CD4-positive, alpha-beta T cell (primary cell): ENCODE results near the gene C6orf62. TPM values are rescaled to one million over a fixed set of nuclear protein-coding genes. Genes with fewer than 3 reads are reported as not detected.
"Not testable (repeated sequence)": the region's sequence is repeated elsewhere in the genome, so short reads cannot be mapped to it uniquely, and the experiment has no call there.

ENCODE experiments used
- ATAC-seq: fragments of 200-7000 bp; cut with Tn5 transposase; one replicate; pipeline ENCODE4 v1.10.0; 2022; ENCODE audit warnings: mild to moderate bottlenecking; ENCODE audit not compliant: poor library complexity
- CTCF ChIA-PET: fragments of 350-600 bp; sonication (Branson Sonifier 250); formaldehyde crosslinking; loops from one replicate; lab custom pipeline; 2021; ENCODE audit warnings: antibody characterized with exemption, inconsistent platforms; lab: Charles Lee
- POLR2A ChIA-PET: fragments of 350-600 bp; sonication (Branson Sonifier 250); formaldehyde crosslinking; loops from one replicate; lab custom pipeline; 2021; ENCODE audit warnings: antibody characterized with exemption, inconsistent platforms; lab: Charles Lee
- DNase-seq, 14 experiments: peaks; one replicate each; pipeline ENCODE4 v3.0.0-alpha.2; 2013 to 2020; ENCODE audit warnings: mixed read lengths in 2 of 14
- H3K27ac ChIP-seq, 2 donors: one replicate each; pipeline versions ENCODE4 v1.5.1 to v1.7.0; 2013; ENCODE audit warnings: low read length in 2 of 2, low read depth in 1 of 2, mild to moderate bottlenecking in 1 of 2
- H3K27me3 ChIP-seq, 2 experiments: 1 replicate in 1 of 2; 2 replicates in 1 of 2; pipeline versions ENCODE4 v1.6.1 to v1.7.0; 2013; ENCODE audit warnings: low read length in 2 of 2, control low read depth in 1 of 2, mild to moderate bottlenecking in 1 of 2, moderate library complexity in 1 of 2; ENCODE audit not compliant: insufficient read depth in 2 of 2, control insufficient read depth in 1 of 2
- H3K36me3 ChIP-seq: one replicate; pipeline ENCODE4 v1.6.1; 2013; ENCODE audit warnings: low read length, control low read depth; ENCODE audit not compliant: insufficient read depth
- H3K4me1 ChIP-seq: one replicate; pipeline ENCODE4 v1.6.1; 2013; ENCODE audit warnings: low read length, control low read depth; ENCODE audit not compliant: insufficient read depth
- H3K4me3 ChIP-seq: one replicate; pipeline ENCODE4 v1.5.1; 2013; ENCODE audit warnings: mild to moderate bottlenecking, low read length, moderate library complexity
- H3K9me3 ChIP-seq, 2 experiments: 1 replicate in 1 of 2; 2 replicates in 1 of 2; pipeline versions ENCODE4 v1.6.1 to v1.7.0; 2013; ENCODE audit warnings: low read length in 2 of 2, mild to moderate bottlenecking in 2 of 2, control low read depth in 1 of 2, moderate library complexity in 1 of 2; ENCODE audit not compliant: control insufficient read depth in 1 of 2, insufficient read depth in 1 of 2
- H3K27ac Mint-ChIP-seq: one replicate; pipeline ENCODE4 v1.8.0; 2020; ENCODE audit warnings: mixed read lengths
- H3K27me3 Mint-ChIP-seq: one replicate; pipeline ENCODE4 v1.8.0; 2021; ENCODE audit warnings: mixed read lengths
- H3K36me3 Mint-ChIP-seq: one replicate; pipeline ENCODE4 v1.8.0; 2021; ENCODE audit warnings: low read depth, mixed read lengths
- H3K4me1 Mint-ChIP-seq: one replicate; pipeline ENCODE4 v1.8.0; 2021; ENCODE audit warnings: low read depth, mixed read lengths
- H3K4me3 Mint-ChIP-seq: one replicate; pipeline ENCODE4 v1.8.0; 2020; ENCODE audit warnings: mild to moderate bottlenecking, mixed read lengths
- H3K9me3 Mint-ChIP-seq: one replicate; pipeline ENCODE4 v1.8.0; 2020; ENCODE audit warnings: mixed read lengths
- CTCF ChIP-seq: fragments of 200-600 bp; IDR thresholded peaks from one replicate; pipeline ENCODE4 v1.8.0; 2022; ENCODE audit warnings: antibody characterized with exemption, mild to moderate bottlenecking
- intact Hi-C, 2 experiments: fragments of 100-400 bp; cut with DNase I in 1 of 2; cut with micrococcal nuclease in 1 of 2; formaldehyde crosslinking; loops; one replicate each; pipeline versions ENCODE4 v1.15.1 to v1.9.0; 2023 to 2025; cut with DNase I, micrococcal nuclease
- total RNA-seq, 174 experiments: library from RNA in 2 of 174; stranded (reverse) in 2 of 174; gene quantifications; one replicate each; pipeline ENCODE4 v1.2.3 and lab custom pipeline; 2021 to 2026

C6orf62 gene
- total RNA-seq, 2 experiments from 2014 or later = 108 to 111 TPM

- POLR2A ChIA-PET = no interaction called here
- no peak overlapping the region for H3K27ac ChIP-seq
- DNase-seq (no peak), ATAC-seq (no peak)
- Mint-ChIP-seq H3K27ac (peak overlapping the region; percentile 8), H3K4me1 (peaks cover 20% of the 10 kb centered on the region), H3K9me3 (no peaks in the 10 kb centered on the region), H3K27me3 (no peaks in the 10 kb centered on the region), H3K4me3 (no peak overlapping the region), H3K36me3 (peaks cover 15% of the 10 kb centered on the region)
- no peaks in the 10 kb centered on the region for H3K4me1 ChIP-seq
- H3K9me3 ChIP-seq = no peaks in the 10 kb centered on the region
- TF ChIP-seq CTCF = peak; percentile 10
- CTCF ChIA-PET = interaction anchor here (1.2 to 3.0 kb wide), 3 partner anchors 10 to 115 kb away, joined by 3 to 15 read pairs (median 11); no protein-coding TSS in a partner anchor
- intact Hi-C loops = loop anchor here in 1 of 2 experiments (5.0 to 10.0 kb wide), 3 partner anchors 201 to 414 kb away; partner anchors contain the start of gene ALDH5A1
- H3K36me3 ChIP-seq = peaks cover 4% of the 10 kb centered on the region
- H3K27me3 ChIP-seq = no peaks in the 10 kb centered on the region
- no peak overlapping the region for H3K4me3 ChIP-seq
Observed at GRCh38 chr6:24696097-24696496, 22.9 kb downstream of the C6orf62 start.

DNA sequence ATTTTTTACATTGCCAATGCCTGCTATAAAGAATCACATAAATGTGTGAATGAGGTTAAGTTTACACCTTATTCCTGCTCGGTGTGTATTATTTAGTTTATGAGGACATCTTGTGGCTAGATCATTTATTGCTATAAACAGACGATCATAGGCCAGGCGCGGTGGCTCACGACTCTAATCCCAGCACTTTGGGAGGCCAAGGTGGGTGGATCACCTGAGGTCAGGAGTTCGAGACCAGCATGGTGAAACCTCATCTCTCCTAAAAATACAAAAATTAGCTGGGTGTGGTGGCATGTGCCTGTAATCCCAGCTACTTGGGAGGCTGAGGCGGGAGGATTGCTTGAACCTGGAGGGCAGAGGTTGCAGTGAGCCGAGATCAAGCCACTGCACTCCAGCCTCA is 23.3 kb downstream of the C6orf62 start:
- H3K27ac ChIP-seq = not testable (repeated sequence)

GRCh38 chr6:24694198-24694597 is 24.8 kb downstream of the C6orf62 start:
- TF ChIP-seq CTCF = no peak
- Mint-ChIP-seq H3K27me3 (no peaks in the 10 kb centered on the region), H3K9me3 (no peaks in the 10 kb centered on the region), H3K4me1 (peaks cover 20% of the 10 kb centered on the region), H3K36me3 (peaks cover 3% of the 10 kb centered on the region), H3K4me3 (no peak overlapping the region), H3K27ac (no peak overlapping the region)
- H3K9me3 ChIP-seq = no peaks in the 10 kb centered on the region
- peaks cover 4% of the 10 kb centered on the region for H3K36me3 ChIP-seq
- ATAC-seq (no peak), DNase-seq (no peak)
- no peaks in the 10 kb centered on the region for H3K27me3 ChIP-seq
- no peak overlapping the region for H3K27ac ChIP-seq
- ChIA-PET CTCF (interaction anchor here (1.0 to 2.2 kb wide), 2 partner anchors 111 to 113 kb away, joined by 6 to 11 read pairs; no protein-coding TSS in a partner anchor), POLR2A (interaction anchor here (0.7 to 1.3 kb wide), 2 partner anchors 23 to 110 kb away, joined by 3 to 5 read pairs; no protein-coding TSS in a partner anchor)
- no peak overlapping the region for H3K4me3 ChIP-seq
- intact Hi-C loops = loop anchor here in 1 of 2 experiments (5.0 to 10.0 kb wide), 2 partner anchors 199 to 267 kb away; partner anchors contain the start of gene ALDH5A1
- no peaks in the 10 kb centered on the region for H3K4me1 ChIP-seq

More for the DNA sequence above, 23.3 kb downstream of the C6orf62 start:
- H3K9me3 ChIP-seq, H3K27me3 Mint-ChIP-seq, H3K4me1 ChIP-seq, H3K27me3 ChIP-seq, H3K9me3 Mint-ChIP-seq, H3K36me3 ChIP-seq, POLR2A ChIA-PET, H3K27ac Mint-ChIP-seq, H3K4me3 Mint-ChIP-seq, H3K4me3 ChIP-seq: not testable (repeated sequence)
- ATAC-seq = peak; percentile 87
- peak; percentile 63 for TF ChIP-seq CTCF
- Mint-ChIP-seq H3K36me3 (peaks cover 11% of the 10 kb centered on the region), H3K4me1 (peaks cover 20% of the 10 kb centered on the region)
- CTCF ChIA-PET = interaction anchor here (2.2 to 3.0 kb wide), 2 partner anchors 112 to 114 kb away, joined by 11 to 15 read pairs; no protein-coding TSS in a partner anchor
- intact Hi-C loops = loop anchor here (1.0 to 10.0 kb wide), 5 partner anchors 112 to 413 kb away; partner anchors contain the start of gene ALDH5A1 (in 1 of the 2)
- DNase-seq = peak in 13 of 14 experiments; percentile 8 to 73 (median 29)
